Neural cell (in vitro differentiated cells): Measurements from ENCODE around the gene PDE2A.

Experiments used
- POLR2AphosphoS5 ChIP-seq: IDR thresholded peaks from 2 replicates; pipeline ENCODE4 v1.6.1; 2012
- RAD21 ChIP-seq: fragments of 450-650 bp; conservative IDR thresholded peaks from 2 replicates; pipeline ENCODE4 v1.6.1; 2014; ENCODE audit warnings: antibody characterized with exemption, mild to moderate bottlenecking, moderate library complexity
- TF ChIP-seq, protein P1 (sequence below): fragments of 450-650 bp; IDR thresholded peaks from 2 replicates; pipeline ENCODE4 v1.5.1; 2014; ENCODE audit warnings: antibody characterized with exemption, mild to moderate bottlenecking, moderate library complexity; ENCODE audit not compliant: poor library complexity, severe bottlenecking

DNA sequence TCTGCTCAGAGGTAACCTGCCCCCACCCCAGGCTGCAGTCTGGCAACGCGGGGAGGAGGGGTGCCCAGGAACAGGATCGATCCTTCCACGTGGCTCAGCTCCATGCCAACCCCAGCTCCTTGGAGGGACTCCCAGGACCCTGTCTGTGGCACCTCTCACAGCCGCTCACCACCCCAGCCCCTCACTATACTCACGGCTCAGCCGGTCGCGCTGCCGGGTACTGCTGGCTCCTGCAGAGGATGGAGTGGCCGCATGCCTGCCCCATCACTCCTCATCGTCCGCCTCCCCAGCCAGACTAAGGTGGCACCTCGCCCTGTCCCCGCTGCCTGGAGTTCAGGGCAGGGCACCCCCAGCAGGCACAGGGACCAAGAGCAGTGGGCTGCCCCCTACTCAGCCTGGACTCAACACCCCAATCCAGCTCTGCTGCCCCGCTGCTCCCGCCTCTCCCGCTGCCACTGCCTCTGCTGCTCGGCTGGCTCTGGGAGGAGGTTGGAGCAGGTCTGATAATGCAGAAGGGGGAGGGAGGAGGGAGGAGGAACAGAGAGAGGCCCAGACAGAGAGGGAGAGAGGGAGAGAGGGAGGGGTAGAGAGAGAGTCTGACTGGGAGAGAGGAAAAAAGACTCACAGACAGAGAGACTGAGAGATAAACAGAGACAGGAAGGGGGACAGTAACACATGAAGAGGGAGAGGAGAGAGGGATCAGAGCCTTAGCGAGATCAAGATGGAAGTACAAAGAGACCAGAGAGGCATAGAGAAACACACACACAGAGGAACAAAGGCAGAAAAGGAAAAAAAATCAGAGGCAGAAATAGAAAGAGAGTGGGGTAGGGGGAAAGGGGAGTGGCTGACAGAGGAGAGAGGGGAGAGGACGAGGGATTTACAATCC is at the start of gene PDE2A:
- TF ChIP-seq, protein P1, sequence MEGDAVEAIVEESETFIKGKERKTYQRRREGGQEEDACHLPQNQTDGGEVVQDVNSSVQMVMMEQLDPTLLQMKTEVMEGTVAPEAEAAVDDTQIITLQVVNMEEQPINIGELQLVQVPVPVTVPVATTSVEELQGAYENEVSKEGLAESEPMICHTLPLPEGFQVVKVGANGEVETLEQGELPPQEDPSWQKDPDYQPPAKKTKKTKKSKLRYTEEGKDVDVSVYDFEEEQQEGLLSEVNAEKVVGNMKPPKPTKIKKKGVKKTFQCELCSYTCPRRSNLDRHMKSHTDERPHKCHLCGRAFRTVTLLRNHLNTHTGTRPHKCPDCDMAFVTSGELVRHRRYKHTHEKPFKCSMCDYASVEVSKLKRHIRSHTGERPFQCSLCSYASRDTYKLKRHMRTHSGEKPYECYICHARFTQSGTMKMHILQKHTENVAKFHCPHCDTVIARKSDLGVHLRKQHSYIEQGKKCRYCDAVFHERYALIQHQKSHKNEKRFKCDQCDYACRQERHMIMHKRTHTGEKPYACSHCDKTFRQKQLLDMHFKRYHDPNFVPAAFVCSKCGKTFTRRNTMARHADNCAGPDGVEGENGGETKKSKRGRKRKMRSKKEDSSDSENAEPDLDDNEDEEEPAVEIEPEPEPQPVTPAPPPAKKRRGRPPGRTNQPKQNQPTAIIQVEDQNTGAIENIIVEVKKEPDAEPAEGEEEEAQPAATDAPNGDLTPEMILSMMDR, result no peak
- TF ChIP-seq POLR2AphosphoS5 (peak; percentile 47), RAD21 (no peak)
